ENCODE results near the gene CCSER1.

DNA sequence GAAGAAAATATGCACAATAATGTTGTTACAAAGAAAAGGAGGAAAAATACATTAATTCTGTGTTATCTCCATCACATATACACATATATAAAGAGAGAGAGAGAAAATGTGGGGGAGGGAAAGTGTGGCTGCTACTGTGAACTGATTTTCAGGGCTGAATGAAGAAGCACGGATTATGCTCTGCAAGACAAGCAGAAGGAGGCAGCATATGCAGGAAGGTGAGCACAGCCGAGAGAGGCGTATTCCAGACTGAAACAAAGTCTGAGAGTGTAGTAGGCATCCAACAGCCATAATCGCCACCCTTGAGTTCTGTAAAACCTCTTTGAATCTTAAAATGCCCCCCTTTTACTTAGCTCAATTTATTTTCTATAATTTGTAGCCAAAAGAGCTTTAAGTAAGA lies 1094.8 kb downstream of the CCSER1 start:
- no peak for TF ChIP-seq POLR2AphosphoS5 (IDR thresholded peaks at IDR 0.05; ENCODE audit: borderline replicate concordance, low read depth, low read length)
- no peak for TF ChIP-seq EZH2 (IDR thresholded peaks at IDR 0.05)

All from SK-N-MC (cell line).